Suprapubic skin (tissue), 4 donors: ENCODE measurements around the gene FRMD4A.

ENCODE experiments used
- EP300 ChIP-seq: sonication (generic); formaldehyde crosslinking; IDR thresholded peaks from one replicate; pipeline ENCODE4 v1.6.1; 2017; ENCODE audit warnings: antibody characterized with exemption
- POLR2A ChIP-seq, 2 donors: fragments of 450-650 bp; IDR thresholded peaks; one replicate each; pipeline ENCODE4 v1.6.1; 2017; ENCODE audit warnings: antibody characterized with exemption in 2 of 2, mild to moderate bottlenecking in 2 of 2, moderate library complexity in 2 of 2
- POLR2AphosphoS5 ChIP-seq, 3 donors: sonication (generic); formaldehyde crosslinking; IDR thresholded peaks; one replicate each; pipeline ENCODE4 v1.6.1; 2017; ENCODE audit warnings: antibody characterized with exemption in 3 of 3
- TF ChIP-seq, protein P1 (sequence below), 2 donors: fragments of 200-600 bp in 1 of 2; fragments of 450-650 bp in 1 of 2; sonication (generic) in 1 of 2; IDR thresholded peaks; one replicate each; pipeline ENCODE4 v1.5.1; 2016 to 2019; ENCODE audit warnings: antibody characterized with exemption in 2 of 2, mild to moderate bottlenecking in 1 of 2, moderate library complexity in 1 of 2

DNA sequence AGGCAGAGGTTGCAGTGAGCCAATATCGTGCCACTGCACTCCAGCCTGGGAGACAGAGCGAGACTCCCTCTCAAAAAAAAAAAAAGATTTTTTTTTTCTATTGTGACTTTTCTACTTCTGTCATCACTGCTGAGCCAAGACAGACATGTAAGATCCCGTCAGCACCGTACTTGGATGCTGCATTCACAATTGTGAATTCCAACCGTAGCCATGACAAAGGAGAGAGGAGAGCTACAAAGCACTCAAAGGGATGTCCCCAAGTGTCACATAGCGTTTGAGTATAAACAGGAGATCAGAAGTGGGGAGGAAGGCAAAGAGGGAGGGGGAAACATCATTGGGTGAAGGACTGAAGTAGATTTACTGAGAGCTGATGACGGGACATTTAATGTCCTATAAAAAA lies 599.8 kb downstream of the FRMD4A start:
- TF ChIP-seq POLR2A (IDR thresholded peaks at IDR 0.05) (no peak), EP300 (no peak), POLR2AphosphoS5 (IDR thresholded peaks at IDR 0.05) (no peak)
- TF ChIP-seq, protein P1, sequence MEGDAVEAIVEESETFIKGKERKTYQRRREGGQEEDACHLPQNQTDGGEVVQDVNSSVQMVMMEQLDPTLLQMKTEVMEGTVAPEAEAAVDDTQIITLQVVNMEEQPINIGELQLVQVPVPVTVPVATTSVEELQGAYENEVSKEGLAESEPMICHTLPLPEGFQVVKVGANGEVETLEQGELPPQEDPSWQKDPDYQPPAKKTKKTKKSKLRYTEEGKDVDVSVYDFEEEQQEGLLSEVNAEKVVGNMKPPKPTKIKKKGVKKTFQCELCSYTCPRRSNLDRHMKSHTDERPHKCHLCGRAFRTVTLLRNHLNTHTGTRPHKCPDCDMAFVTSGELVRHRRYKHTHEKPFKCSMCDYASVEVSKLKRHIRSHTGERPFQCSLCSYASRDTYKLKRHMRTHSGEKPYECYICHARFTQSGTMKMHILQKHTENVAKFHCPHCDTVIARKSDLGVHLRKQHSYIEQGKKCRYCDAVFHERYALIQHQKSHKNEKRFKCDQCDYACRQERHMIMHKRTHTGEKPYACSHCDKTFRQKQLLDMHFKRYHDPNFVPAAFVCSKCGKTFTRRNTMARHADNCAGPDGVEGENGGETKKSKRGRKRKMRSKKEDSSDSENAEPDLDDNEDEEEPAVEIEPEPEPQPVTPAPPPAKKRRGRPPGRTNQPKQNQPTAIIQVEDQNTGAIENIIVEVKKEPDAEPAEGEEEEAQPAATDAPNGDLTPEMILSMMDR (IDR thresholded peaks at IDR 0.05) = no peak
